GM19025 (cell line): Measurements from ENCODE around the gene PHOSPHO2.

ENCODE experiments used
- ATAC-seq: cut with Tn5 transposase; IDR thresholded peaks from one replicate; pipeline ENCODE4 v1.9.1; 2021; ENCODE audit warnings: mild to moderate bottlenecking, low read depth, moderate library complexity; ENCODE audit not compliant: unreplicated experiment

Gene PHOSPHO2

GRCh38 chr2:169694113-169694893, at the start of gene PHOSPHO2, which contains the start of gene CFAP210:
Gene PHOSPHO2, plus strand, starts transcription at chr2:169694469. Its CDS starts 6,503 bp downstream, at chr2:169700972.
Gene CFAP210, minus strand, starts transcription at chr2:169694405. Its CDS starts 78 bp downstream, at chr2:169694327.
- peak; percentile 100 for ATAC-seq

GRCh38 chr2:169647496-169647895, 46.8 kb upstream of the PHOSPHO2 start:
- no peak for ATAC-seq

GRCh38 chr2:169649278-169649677, 45.0 kb upstream of the PHOSPHO2 start:
- ATAC-seq = no peak

GRCh38 chr2:169653636-169654035, 40.6 kb upstream of the PHOSPHO2 start:
- no peak for ATAC-seq

GRCh38 chr2:169656164-169656563, 38.1 kb upstream of the PHOSPHO2 start:
- ATAC-seq = no peak

- ATAC-seq = no peak
These were observed 35.4 kb upstream of the PHOSPHO2 start for GRCh38 chr2:169658877-169659276.

- no peak for ATAC-seq
These were observed 34.9 kb upstream of the PHOSPHO2 start for GRCh38 chr2:169659320-169659719.

GRCh38 chr2:169661265-169661664, 33.0 kb upstream of the PHOSPHO2 start:
- no peak for ATAC-seq

GRCh38 chr2:169662744-169663143, 31.5 kb upstream of the PHOSPHO2 start:
- no peak for ATAC-seq

GRCh38 chr2:169663247-169663646, 31.0 kb upstream of the PHOSPHO2 start:
- ATAC-seq = no peak

- no peak for ATAC-seq
These were observed 29.7 kb upstream of the PHOSPHO2 start for GRCh38 chr2:169664600-169664977.

GRCh38 chr2:169664978-169665930, 29.0 kb upstream of the PHOSPHO2 start:
- no peak for ATAC-seq

- ATAC-seq = no peak
These were observed 26.7 kb upstream of the PHOSPHO2 start for GRCh38 chr2:169667583-169667982.

GRCh38 chr2:169670215-169670651, 24.0 kb upstream of the PHOSPHO2 start:
- no peak for ATAC-seq

- ATAC-seq = no peak
These were observed 23.3 kb upstream of the PHOSPHO2 start for GRCh38 chr2:169670937-169671336.

- ATAC-seq = no peak
These were observed 21.9 kb upstream of the PHOSPHO2 start for GRCh38 chr2:169672406-169672805.

GRCh38 chr2:169673106-169673505, 21.2 kb upstream of the PHOSPHO2 start:
- no peak for ATAC-seq

GRCh38 chr2:169673921-169674320, 20.3 kb upstream of the PHOSPHO2 start:
- no peak for ATAC-seq

- ATAC-seq = no peak
These were observed 17.9 kb upstream of the PHOSPHO2 start for GRCh38 chr2:169676357-169676756.

- no peak for ATAC-seq
These were observed 17.4 kb upstream of the PHOSPHO2 start for GRCh38 chr2:169676850-169677249.

- no peak for ATAC-seq
These were observed 11.2 kb upstream of the PHOSPHO2 start for GRCh38 chr2:169683054-169683424.
